ENCODE results near the gene PITPNM3.

Gene PITPNM3

DNA sequence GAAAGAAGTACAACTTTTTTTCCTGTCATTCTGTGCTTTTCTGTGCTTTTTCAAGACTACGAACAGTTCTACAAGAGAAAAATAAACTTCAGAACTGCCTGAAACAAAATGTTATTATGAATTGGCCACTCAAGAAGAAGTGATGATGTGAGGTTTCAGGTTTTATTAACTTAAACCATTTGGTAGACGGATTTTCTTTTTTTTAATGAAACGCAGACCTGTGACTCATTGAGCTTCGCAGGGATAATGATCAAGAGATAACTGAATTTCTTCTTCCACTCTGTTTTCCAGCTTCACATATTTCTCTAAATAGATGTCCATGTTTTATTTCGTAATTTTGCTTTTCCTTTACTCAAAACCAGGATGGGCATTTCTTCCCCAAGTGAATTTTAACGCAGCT, 154.1 kb downstream of the PITPNM3 start:
- no peaks in the 10 kb centered on the region for H3K36me3 ChIP-seq (ENCODE audit: insufficient read depth, low read length)
- no peak overlapping the region for H3K27ac ChIP-seq
- H3K4me3 ChIP-seq = no peak overlapping the region
- DNase-seq (ENCODE audit: low read depth, low spot score) = no peak
- no peak for TF ChIP-seq FOXP2 (optimal IDR thresholded peaks at IDR 0.05; ENCODE audit: control extremely low read depth, extremely low read length, insufficient read depth)
- TF ChIP-seq POLR2AphosphoS5 (IDR thresholded peaks at IDR 0.05; ENCODE audit: borderline replicate concordance, low read depth, low read length) = no peak
- TF ChIP-seq EZH2 (IDR thresholded peaks at IDR 0.05) = no peak
- no peaks in the 10 kb centered on the region for H3K9me3 ChIP-seq (ENCODE audit: low read depth, low read length)
- H3K9ac ChIP-seq (ENCODE audit: insufficient read length) = no peak overlapping the region
